PC-9 (cell line): ENCODE data around the gene PHYH.

Experiments
- EZH2 ChIP-seq: fragments of 200-600 bp; sonication (generic); IDR thresholded peaks from 2 replicates; pipeline ENCODE4 v1.8.0; 2017; ENCODE audit warnings: antibody characterized with exemption, low read depth
- TF ChIP-seq, protein P1 (sequence below): fragments of 200-600 bp; sonication (generic); conservative IDR thresholded peaks from 2 replicates; pipeline ENCODE4 v1.6.1; 2017; ENCODE audit warnings: mixed run types, antibody characterized with exemption, mild to moderate bottlenecking, moderate library complexity

- TF ChIP-seq, protein P1, sequence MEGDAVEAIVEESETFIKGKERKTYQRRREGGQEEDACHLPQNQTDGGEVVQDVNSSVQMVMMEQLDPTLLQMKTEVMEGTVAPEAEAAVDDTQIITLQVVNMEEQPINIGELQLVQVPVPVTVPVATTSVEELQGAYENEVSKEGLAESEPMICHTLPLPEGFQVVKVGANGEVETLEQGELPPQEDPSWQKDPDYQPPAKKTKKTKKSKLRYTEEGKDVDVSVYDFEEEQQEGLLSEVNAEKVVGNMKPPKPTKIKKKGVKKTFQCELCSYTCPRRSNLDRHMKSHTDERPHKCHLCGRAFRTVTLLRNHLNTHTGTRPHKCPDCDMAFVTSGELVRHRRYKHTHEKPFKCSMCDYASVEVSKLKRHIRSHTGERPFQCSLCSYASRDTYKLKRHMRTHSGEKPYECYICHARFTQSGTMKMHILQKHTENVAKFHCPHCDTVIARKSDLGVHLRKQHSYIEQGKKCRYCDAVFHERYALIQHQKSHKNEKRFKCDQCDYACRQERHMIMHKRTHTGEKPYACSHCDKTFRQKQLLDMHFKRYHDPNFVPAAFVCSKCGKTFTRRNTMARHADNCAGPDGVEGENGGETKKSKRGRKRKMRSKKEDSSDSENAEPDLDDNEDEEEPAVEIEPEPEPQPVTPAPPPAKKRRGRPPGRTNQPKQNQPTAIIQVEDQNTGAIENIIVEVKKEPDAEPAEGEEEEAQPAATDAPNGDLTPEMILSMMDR = no peak
- no peak for TF ChIP-seq EZH2
These were observed 17.6 kb upstream of the PHYH start for GRCh38 chr10:13317474-13317873.
